GM11168 (cell line): ENCODE measurements around the gene SLC6A18.

Experiments
- in situ Hi-C: fragments of 300-500 bp; cut with MboI; formaldehyde crosslinking; loops from one replicate; pipeline ENCODE4 v1.12.0; 2022; ENCODE audit warnings: low sequenced_read_pairs; ENCODE audit not compliant: unreplicated experiment

Gene SLC6A18

GRCh38 chr5:1214163-1214935 lies 10.8 kb upstream of the SLC6A18 start:
- in situ Hi-C loops = no loop called here

DNA sequence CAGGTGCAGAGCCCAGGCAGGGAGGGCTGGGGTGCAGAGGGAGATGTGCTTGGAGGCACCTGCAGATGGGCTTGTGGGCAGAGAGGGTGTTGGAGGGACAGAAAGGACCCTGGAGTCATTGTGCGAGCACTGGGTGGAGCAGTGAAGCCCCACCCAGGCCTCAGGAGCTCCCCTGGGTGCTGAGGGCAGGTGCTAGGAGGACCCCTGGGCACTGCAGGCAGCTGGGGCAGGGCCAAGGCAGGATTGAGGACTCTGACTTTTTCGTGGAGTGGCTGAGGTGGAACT lies 10.3 kb upstream of the SLC6A18 start:
- in situ Hi-C loops = no loop called here

GRCh38 chr5:1215320-1216096 lies 9.7 kb upstream of the SLC6A18 start:
- in situ Hi-C loops = no loop called here

DNA sequence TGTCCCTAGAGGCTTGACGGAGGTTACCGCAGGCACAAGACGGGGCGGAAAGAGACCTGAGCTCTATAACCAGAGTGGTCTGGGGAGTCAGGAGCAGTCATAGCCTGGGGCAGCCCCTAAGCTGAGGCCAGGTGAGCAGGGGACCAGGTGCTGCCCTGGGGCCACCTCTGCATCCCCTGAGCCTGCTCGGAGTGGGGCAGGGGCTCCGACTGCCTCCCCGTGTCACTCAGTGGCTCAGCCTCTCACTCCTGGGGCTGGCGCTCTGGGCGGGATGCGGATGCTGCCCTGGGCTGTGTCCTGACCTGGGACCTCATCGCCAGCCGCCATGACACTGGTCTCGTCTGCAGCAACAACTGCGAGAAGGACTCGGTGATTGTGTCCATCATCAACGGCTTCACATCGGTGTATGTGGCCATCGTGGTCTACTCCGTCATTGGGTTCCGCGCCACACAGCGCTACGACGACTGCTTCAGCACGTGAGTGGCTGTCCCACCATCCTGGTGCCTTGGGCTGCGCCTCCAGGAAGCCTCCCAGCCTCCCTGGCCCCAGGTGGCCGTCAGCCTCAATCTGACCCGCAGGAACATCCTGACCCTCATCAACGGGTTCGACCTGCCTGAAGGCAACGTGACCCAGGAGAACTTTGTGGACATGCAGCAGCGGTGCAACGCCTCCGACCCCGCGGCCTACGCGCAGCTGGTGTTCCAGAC lies 8.8 kb upstream of the SLC6A18 start:
- in situ Hi-C loops = no loop called here

DNA sequence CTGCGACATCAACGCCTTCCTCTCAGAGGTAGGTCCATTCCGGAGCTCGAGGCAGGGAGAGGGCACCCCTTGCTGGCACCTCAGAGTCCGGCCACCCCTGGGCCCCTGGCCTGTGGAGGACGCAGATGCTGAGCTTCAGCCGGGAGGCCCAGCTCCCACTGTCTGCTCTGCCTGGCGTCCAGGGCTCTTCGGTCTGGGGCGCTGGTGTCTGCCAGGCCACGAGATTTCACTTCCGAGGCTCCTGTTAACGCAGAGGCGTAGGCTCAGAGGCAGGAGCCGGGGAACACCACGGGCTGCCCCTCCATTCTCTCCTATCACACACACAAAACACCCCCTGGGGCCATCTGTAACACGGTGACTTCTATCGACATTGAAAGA lies 8.3 kb upstream of the SLC6A18 start:
- in situ Hi-C loops = no loop called here

- in situ Hi-C loops = no loop called here
These were observed 7.5 kb upstream of the SLC6A18 start for GRCh38 chr5:1217596-1218206.

DNA sequence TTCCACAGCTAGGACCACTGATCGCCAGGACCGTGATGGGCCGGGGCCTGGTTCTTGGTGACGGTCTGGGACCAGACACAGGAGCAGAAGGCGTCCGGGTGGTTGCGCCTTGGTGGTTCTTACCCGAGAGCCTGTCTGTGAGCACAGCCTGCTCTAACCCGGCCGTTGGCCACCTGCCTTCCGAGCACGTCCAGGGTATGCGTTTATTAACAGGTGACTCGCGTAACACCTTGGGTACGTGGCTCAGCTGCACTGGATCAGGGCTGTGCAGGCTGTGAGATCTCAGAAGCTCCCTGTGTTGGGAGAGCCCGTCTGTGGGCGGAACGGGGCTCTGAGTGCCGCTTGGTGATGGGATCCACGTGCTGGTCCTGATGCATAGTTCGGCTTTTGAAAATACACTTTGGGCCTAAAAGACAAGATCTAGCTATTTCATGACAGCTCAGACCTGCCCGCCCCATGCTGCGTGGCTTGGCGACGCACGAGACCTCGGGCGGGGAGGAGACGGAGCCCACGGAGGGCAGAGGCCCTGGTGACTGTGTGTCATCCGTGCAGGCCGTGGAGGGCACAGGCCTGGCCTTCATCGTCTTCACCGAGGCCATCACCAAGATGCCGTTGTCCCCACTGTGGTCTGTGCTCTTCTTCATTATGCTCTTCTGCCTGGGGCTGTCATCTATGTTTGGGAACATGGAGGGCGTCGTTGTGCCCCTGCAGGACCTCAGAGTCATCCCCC lies 6.7 kb upstream of the SLC6A18 start:
- in situ Hi-C loops = no loop called here

- in situ Hi-C loops = no loop called here
These were observed 5.9 kb upstream of the SLC6A18 start for GRCh38 chr5:1219098-1219767.

- in situ Hi-C loops = no loop called here
These were observed 5.4 kb upstream of the SLC6A18 start for GRCh38 chr5:1219768-1220100.

- in situ Hi-C loops = no loop called here
These were observed 4.8 kb upstream of the SLC6A18 start for GRCh38 chr5:1220351-1220750.

- in situ Hi-C loops = no loop called here
These were observed 4.3 kb upstream of the SLC6A18 start for GRCh38 chr5:1220831-1221230.

DNA sequence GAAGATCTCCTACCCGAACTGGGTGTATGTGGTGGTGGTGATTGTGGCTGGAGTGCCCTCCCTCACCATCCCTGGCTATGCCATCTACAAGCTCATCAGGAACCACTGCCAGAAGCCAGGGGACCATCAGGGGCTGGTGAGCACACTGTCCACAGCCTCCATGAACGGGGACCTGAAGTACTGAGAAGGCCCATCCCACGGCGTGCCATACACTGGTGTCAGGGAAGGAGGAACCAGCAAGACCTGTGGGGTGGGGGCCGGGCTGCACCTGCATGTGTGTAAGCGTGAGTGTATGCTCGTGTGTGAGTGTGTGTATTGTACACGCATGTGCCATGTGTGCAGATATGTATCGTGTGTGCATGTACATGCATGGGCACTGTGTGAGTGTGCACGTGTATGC lies 3.5 kb upstream of the SLC6A18 start:
- in situ Hi-C loops = no loop called here

- in situ Hi-C loops = no loop called here
These were observed 3.0 kb upstream of the SLC6A18 start for GRCh38 chr5:1222147-1222546.

DNA sequence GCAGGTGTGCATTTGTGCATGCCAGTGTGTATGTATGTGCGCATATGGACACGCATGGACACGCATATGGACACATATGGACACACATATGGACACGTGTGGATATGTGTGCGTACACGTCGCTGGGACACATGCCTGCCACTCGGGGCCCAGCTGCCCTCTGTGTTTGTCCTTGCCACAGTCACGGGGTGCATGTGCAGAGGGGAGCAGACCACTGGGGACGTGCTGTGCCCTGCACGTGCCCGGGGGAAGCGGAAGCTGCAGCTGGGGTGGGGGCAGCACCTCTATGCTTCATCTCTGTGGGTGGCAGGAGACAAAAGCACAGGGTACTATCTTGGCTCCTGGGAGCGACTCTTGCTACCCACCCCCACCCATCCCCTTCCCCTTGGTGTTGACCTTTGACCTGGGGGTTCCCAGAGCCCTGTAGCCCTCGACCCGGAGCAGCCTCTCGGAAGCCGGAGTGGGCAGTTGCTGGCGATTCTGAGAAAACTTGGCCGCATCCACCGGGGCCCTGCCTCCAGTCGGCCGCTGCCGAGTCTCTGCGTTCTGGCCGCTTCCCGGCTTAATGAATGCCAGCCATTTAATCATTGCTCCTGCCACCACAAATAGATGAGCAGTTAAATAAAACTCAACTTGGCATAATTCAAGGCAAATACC lies 2.4 kb upstream of the SLC6A18 start:
- in situ Hi-C loops = no loop called here

DNA sequence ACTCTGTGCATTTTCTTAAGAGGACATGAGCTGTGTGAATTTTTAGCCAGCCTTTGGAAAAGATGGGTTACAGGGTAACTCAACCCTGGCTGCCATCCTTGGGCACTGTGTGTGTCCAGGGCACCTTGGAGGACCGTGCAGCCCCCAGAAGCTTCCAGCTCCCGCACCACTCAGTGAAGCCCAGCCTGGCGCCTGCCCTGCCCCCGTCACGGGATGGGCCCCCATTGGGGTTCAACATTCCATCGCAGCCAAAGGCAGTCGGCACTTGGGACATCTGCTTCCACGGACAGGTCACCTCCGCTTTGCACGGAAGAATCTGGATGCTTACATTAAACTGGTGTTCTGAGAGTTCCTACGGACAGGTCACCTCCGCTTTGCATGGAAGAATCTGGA lies 1.9 kb upstream of the SLC6A18 start:
- in situ Hi-C loops = no loop called here

DNA sequence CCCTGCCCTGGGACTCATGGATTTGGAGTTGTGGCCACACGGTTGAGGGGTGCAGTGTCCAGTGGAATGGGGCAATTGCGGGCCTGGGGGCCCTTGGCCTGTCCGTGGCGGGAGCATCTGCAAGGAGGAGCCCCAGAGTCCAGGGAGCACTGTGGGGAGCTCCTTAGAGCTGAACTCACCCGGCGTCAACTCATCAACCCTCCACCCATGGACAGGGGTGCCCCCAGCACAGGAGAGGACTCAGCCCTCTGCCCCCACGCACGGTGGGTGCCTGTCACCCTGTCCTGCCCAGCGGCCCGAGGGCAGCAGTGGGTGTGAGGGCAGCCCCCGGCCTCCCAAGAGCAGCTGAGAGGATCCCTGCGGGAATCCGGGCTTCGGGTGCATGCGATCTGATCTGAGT lies 550 bp upstream of the SLC6A18 start:
- in situ Hi-C loops = no loop called here

- in situ Hi-C loops = no loop called here
These were observed 1.1 kb downstream of the SLC6A18 start for GRCh38 chr5:1226231-1226630.

- in situ Hi-C loops = no loop called here
These were observed 1.8 kb downstream of the SLC6A18 start for GRCh38 chr5:1226839-1227581.

- in situ Hi-C loops = no loop called here
These were observed 2.5 kb downstream of the SLC6A18 start for GRCh38 chr5:1227667-1228066.
